OCI-LY1 (cell line): ENCODE results near the gene FAS.

Source experiments
- H2AFZ ChIP-seq: fragments of 200-600 bp; sonication (generic), shearing (Covaris generic); 2 replicates; pipeline ENCODE4 v1.6.0; 2014; ENCODE audit warnings: antibody characterized with exemption, mild to moderate bottlenecking, low read length
- H3F3A ChIP-seq: fragments of 200-600 bp; sonication (generic), shearing (Covaris generic); 2 replicates; pipeline ENCODE4 v1.6.0; 2014; ENCODE audit warnings: mild to moderate bottlenecking, antibody characterized with exemption, low read length, moderate library complexity; ENCODE audit not compliant: insufficient read depth
- H3K27ac ChIP-seq: fragments of 200-600 bp; sonication (generic); 2 replicates; pipeline ENCODE4 v1.5.1; 2014; ENCODE audit warnings: low read length, mixed run types, mild to moderate bottlenecking, low read depth; ENCODE audit not compliant: poor library complexity, severe bottlenecking
- H3K27me3 ChIP-seq: fragments of 200-600 bp; sonication (generic); 2 replicates; pipeline ENCODE4 v1.6.0; 2014; ENCODE audit warnings: antibody characterized with exemption, mild to moderate bottlenecking, low read length, moderate library complexity; ENCODE audit not compliant: insufficient read depth
- H3K36me3 ChIP-seq: fragments of 200-600 bp; sonication (generic); 2 replicates; pipeline ENCODE4 v1.6.1; 2014; ENCODE audit warnings: mild to moderate bottlenecking, antibody characterized with exemption, low read length, moderate library complexity, mixed read lengths; ENCODE audit not compliant: insufficient read depth
- H3K4me1 ChIP-seq: fragments of 200-600 bp; sonication (generic); 2 replicates; pipeline ENCODE4 v1.5.1; 2014; ENCODE audit warnings: mild to moderate bottlenecking, low read length, moderate library complexity; ENCODE audit not compliant: insufficient read depth, severe bottlenecking
- H3K4me2 ChIP-seq: fragments of 200-600 bp; sonication (generic), shearing (Covaris generic); 2 replicates; pipeline ENCODE4 v1.6.1; 2014; ENCODE audit warnings: low read length
- H3K4me3 ChIP-seq: fragments of 200-600 bp; sonication (generic); 2 replicates; pipeline ENCODE4 v1.5.1; 2014; ENCODE audit warnings: low read length, low read depth, mild to moderate bottlenecking, mixed read lengths; ENCODE audit not compliant: poor library complexity, severe bottlenecking
- H3K79me2 ChIP-seq: fragments of 200-600 bp; shearing (Covaris generic); 2 replicates; pipeline ENCODE4 v1.6.1; 2016; ENCODE audit warnings: mixed run types, low read length, mixed read lengths; ENCODE audit not compliant: insufficient read depth
- H3K9ac ChIP-seq: fragments of 200-600 bp; sonication (generic), shearing (Covaris generic); 2 replicates; pipeline ENCODE4 v1.6.1; 2014; ENCODE audit warnings: mild to moderate bottlenecking, low read length, mixed read lengths
- H3K9me2 ChIP-seq: fragments of 200-600 bp; sonication (generic), shearing (Covaris generic); 2 replicates; pipeline ENCODE4 v1.6.1; 2014; ENCODE audit warnings: low read depth, mild to moderate bottlenecking, low read length, mixed read lengths
- H3K9me3 ChIP-seq: fragments of 200-600 bp; shearing (Covaris generic); 2 replicates; pipeline ENCODE4 v1.6.1; 2014; ENCODE audit warnings: low read length, mixed read lengths
- H4K20me1 ChIP-seq: fragments of 200-600 bp; sonication (generic), shearing (Covaris generic); 2 replicates; pipeline ENCODE4 v1.6.0; 2016; ENCODE audit warnings: mild to moderate bottlenecking, low read length; ENCODE audit not compliant: insufficient read depth
- EZH2 ChIP-seq: fragments of 200-600 bp; sonication (generic), shearing (Covaris generic); IDR thresholded peaks from 2 replicates; pipeline ENCODE4 v1.8.0; 2017; ENCODE audit warnings: borderline replicate concordance, mixed run types, mild to moderate bottlenecking, antibody characterized with exemption, low read length, moderate library complexity, mixed read lengths
- TF ChIP-seq, protein P1 (sequence below): fragments of 200-600 bp; sonication (generic), shearing (Covaris generic); IDR thresholded peaks from 2 replicates; pipeline ENCODE4 v1.5.1; 2017; ENCODE audit warnings: mild to moderate bottlenecking, antibody characterized with exemption, low read length, moderate library complexity, mixed read lengths

The FAS gene

GRCh38 chr10:88996927-88997326, 6.3 kb downstream of the FAS start:
- Histone ChIP-seq H3K79me2 (no peaks in the 10 kb centered on the region), H2AFZ (no peak overlapping the region), H3K9me2 (no peaks in the 10 kb centered on the region), H3K4me1 (peaks cover 19% of the 10 kb centered on the region), H3F3A (no peaks in the 10 kb centered on the region), H4K20me1 (no peaks in the 10 kb centered on the region), H3K36me3 (no peaks in the 10 kb centered on the region), H3K4me2 (no peak overlapping the region), H3K9me3 (no peaks in the 10 kb centered on the region), H3K9ac (no peak overlapping the region), H3K27ac (no peak overlapping the region), H3K4me3 (no peak overlapping the region), H3K27me3 (no peaks in the 10 kb centered on the region)
- TF ChIP-seq, protein P1, sequence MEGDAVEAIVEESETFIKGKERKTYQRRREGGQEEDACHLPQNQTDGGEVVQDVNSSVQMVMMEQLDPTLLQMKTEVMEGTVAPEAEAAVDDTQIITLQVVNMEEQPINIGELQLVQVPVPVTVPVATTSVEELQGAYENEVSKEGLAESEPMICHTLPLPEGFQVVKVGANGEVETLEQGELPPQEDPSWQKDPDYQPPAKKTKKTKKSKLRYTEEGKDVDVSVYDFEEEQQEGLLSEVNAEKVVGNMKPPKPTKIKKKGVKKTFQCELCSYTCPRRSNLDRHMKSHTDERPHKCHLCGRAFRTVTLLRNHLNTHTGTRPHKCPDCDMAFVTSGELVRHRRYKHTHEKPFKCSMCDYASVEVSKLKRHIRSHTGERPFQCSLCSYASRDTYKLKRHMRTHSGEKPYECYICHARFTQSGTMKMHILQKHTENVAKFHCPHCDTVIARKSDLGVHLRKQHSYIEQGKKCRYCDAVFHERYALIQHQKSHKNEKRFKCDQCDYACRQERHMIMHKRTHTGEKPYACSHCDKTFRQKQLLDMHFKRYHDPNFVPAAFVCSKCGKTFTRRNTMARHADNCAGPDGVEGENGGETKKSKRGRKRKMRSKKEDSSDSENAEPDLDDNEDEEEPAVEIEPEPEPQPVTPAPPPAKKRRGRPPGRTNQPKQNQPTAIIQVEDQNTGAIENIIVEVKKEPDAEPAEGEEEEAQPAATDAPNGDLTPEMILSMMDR = no peak
- no peak for TF ChIP-seq EZH2

- no peaks in the 10 kb centered on the region for H3K79me2 ChIP-seq
- H3K9me3 ChIP-seq = no peaks in the 10 kb centered on the region
- no peak overlapping the region for H3K4me2 ChIP-seq
- H3K27me3 ChIP-seq = no peaks in the 10 kb centered on the region
- no peaks in the 10 kb centered on the region for H3K36me3 ChIP-seq
- no peaks in the 10 kb centered on the region for H3K9me2 ChIP-seq
- no peaks in the 10 kb centered on the region for H3K4me1 ChIP-seq
- TF ChIP-seq, protein P1 = no peak
- TF ChIP-seq EZH2 = no peak
- no peak overlapping the region for H3K27ac ChIP-seq
- no peak overlapping the region for H2AFZ ChIP-seq
- H3K4me3 ChIP-seq = no peak overlapping the region
- H3F3A ChIP-seq = no peaks in the 10 kb centered on the region
- no peak overlapping the region for H3K9ac ChIP-seq
- no peaks in the 10 kb centered on the region for H4K20me1 ChIP-seq
Observed at GRCh38 chr10:88999625-89000024, 9.0 kb downstream of the FAS start.

DNA sequence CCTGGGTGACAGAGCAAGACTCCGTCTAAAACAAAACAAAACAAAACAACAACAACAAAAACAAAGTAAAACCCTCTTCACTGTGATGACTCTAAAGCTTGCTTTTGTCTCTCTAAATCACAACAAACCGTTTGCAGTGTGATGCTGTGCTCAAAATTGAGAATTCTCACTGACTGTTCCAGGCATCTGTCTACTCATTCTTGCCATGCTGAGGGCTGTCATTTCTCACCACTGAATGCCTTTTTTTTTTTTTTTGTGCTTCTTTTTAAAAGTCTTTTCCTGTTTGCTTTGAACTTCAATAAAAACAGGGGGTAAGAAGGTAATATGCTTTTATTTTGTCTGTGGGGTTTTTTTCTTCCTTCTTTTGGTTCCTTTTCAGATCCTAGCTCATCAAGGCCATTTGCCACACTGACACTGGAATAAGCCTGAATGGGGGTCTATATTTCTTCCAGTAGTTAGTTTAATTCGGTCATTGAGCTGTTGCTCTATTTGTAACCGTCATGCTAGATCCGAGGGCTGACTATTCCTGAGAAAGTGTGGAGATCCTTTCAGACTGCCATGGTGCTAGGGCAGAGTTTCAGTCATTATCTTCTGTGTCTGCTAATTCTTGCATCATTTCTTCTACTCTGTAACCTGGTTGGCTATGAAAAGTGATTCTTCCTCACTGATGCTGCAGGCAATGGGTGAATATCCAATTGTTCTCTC, 10.6 kb downstream of the FAS start:
- Histone ChIP-seq H3K27ac (no peak overlapping the region), H3K4me2 (no peak overlapping the region), H2AFZ (no peak overlapping the region), H3F3A (no peaks in the 10 kb centered on the region), H3K9me2 (no peaks in the 10 kb centered on the region), H3K27me3 (no peaks in the 10 kb centered on the region), H4K20me1 (no peaks in the 10 kb centered on the region), H3K4me3 (no peak overlapping the region), H3K9ac (no peak overlapping the region), H3K79me2 (no peaks in the 10 kb centered on the region), H3K36me3 (no peaks in the 10 kb centered on the region), H3K9me3 (no peaks in the 10 kb centered on the region), H3K4me1 (no peaks in the 10 kb centered on the region)
- no peak for TF ChIP-seq EZH2
- TF ChIP-seq, protein P1 = no peak
